ENCODE results near the gene ABCF3.
"Not testable (repeated sequence)": the region's sequence is repeated elsewhere in the genome, so short reads cannot be mapped to it uniquely, and the experiment has no call there.

DNA sequence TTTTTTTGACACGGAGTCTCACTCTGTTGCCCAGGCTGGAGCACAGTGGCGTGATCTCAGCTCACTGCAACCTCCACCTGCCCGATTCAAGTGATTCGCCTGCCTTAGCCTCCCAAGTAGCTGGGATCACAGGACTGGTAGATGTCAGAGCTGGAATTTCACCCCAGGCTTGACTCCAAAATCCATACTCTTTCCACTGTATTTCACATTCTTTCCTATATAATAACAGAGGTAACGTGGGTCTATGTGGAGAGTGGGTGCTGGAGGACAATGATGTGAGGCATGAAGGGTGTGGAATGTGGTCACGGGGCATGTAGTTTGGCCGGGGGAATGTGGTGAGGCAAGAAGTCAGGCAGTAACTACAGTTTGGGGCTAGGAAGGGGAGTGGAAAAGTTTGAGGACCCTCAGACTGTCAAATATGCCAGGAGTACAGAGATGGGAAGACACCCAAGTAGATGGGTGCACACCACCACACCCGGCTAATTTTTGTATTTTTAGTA, 23.4 kb upstream of the ABCF3 start:
- TF ChIP-seq, protein P1, sequence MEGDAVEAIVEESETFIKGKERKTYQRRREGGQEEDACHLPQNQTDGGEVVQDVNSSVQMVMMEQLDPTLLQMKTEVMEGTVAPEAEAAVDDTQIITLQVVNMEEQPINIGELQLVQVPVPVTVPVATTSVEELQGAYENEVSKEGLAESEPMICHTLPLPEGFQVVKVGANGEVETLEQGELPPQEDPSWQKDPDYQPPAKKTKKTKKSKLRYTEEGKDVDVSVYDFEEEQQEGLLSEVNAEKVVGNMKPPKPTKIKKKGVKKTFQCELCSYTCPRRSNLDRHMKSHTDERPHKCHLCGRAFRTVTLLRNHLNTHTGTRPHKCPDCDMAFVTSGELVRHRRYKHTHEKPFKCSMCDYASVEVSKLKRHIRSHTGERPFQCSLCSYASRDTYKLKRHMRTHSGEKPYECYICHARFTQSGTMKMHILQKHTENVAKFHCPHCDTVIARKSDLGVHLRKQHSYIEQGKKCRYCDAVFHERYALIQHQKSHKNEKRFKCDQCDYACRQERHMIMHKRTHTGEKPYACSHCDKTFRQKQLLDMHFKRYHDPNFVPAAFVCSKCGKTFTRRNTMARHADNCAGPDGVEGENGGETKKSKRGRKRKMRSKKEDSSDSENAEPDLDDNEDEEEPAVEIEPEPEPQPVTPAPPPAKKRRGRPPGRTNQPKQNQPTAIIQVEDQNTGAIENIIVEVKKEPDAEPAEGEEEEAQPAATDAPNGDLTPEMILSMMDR (IDR thresholded peaks at IDR 0.05 in 8 of 11, conservative IDR thresholded peaks at IDR 0.05 in 3 of 11): not testable (repeated sequence)
- not testable (repeated sequence) for TF ChIP-seq POLR2AphosphoS5 (IDR thresholded peaks at IDR 0.05)
